ENCODE results near the gene C1QL4. TPM values are rescaled to one million over a fixed set of nuclear protein-coding genes. Genes with fewer than 3 reads are reported as not detected.
"Not testable (repeated sequence)": the region's sequence is repeated elsewhere in the genome, so short reads cannot be mapped to it uniquely, and the experiment has no call there.

The C1QL4 gene
- 5.3 and 5.7 TPM in 2 replicates for total RNA-seq (2014; rRNA removed; shearing (Covaris generic))
- polyA plus RNA-seq (2015; cell fraction: cytosol; rRNA removed) = 3.1 and 3.6 TPM in 2 replicates
- polyA plus RNA-seq (2015; cell fraction: nucleus; rRNA removed) = 3.5 and 3.6 TPM in 2 replicates

DNA sequence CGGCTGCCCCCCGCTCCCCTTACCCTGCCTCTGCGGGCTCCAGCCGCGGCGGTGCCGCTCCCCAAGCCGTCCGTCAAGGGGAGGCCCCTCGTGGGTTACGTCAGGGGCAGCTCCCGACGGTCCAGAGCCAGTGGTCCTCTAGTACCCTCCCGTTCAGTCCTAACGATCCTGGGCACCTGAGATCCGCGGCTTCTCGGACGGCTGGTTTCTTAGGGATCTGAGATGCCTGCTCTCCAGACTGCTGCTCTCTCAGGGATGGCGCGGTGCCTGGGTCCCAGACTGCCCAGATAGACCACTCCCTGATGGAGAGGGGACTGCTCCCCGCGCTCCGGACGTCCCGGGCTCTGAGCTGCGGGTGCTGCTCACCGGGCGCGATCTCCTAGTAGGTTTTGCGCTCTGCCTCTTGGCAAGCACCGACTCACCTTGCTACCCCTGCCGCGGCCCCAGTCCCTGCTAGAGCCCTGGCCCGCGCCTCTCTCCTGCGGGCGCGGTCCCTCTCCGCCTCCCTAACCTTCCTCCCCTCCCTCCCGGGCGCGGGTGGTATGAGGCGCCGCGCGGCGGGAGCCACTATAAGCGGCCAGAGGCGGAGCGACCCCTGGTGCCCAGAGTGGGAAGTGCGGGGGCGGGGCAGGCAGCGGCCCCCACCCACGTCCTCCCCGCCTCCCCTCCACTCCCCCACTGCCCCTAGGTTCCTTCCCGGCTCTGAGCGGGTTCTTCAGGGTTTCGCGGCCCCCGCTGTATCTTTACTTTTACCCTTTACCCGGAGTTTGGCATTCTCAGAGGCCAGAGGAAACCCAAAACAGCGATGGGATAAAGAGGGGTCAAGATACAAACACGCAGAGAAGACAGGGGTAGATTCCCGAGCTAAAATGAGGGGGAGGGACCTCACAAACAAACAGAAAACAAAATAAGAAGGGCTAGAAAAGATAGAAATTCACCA, at the start of gene C1QL4:
C1QL4 (minus strand) TSS at position 544 of the 940 bp plus-strand sequence. CDS start 711 bp downstream, outside the sequence.
- DNase-seq (ENCODE audit: low read depth) = peak; percentile 79

DNA sequence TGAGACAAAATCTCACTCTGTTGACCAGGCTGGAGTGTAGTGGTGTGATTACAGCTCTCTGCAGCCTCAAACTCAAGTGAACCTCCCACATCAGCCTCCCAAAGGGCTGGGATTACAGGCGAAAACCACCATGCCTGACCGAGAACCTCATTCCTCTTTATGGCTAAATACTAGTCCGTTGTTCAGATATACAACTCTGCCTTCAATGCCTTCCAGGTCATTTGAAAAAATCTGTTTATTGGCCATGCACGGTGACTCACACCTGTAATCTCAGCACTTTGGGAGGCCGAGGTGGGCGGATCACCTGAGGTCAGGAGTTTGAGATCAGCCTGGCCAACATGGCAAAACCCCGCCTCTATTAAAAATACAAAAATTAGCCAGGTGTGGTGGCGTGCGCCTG, 43.2 kb upstream of the C1QL4 start:
- DNase-seq (ENCODE audit: low read depth) = not testable (repeated sequence)

DNA sequence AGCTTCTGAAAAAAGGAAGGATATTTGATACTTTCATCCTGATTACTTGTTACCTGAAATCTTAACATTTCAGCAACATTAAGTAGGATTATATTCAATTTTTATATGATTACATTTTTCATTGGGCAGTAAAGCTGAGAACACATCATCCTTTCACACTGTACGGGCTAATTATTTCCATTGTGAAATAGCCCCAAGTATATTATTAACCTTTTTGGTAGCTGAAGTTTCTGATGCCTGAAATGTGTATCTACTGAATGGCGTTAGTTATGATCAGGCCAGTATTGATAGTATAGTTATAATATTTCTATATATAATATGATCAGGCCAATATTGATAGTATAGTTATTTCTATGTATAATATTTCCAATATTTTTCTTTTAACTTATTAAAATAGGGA, 40.4 kb upstream of the C1QL4 start:
- DNase-seq (ENCODE audit: low read depth) = no peak

DNA sequence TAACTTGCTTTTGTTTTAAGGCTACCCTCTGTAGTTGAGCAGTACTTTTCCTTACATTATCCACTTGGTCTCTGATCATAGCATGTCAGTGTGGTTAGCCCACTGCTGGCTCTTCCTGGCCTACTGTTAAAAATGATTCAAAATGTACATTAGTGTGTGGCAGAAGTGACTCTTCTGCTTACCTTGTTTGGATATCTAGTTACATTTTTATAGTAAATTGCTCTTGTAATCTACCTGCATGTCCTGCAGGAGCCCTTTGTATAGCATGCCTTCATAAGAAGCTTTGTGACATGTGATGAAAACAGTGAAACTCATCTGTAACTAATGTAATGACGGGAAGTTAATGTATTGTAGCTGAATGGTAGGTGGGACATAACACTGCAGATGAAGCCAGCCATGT, 38.4 kb upstream of the C1QL4 start:
- no peak for DNase-seq (ENCODE audit: low read depth)

DNA sequence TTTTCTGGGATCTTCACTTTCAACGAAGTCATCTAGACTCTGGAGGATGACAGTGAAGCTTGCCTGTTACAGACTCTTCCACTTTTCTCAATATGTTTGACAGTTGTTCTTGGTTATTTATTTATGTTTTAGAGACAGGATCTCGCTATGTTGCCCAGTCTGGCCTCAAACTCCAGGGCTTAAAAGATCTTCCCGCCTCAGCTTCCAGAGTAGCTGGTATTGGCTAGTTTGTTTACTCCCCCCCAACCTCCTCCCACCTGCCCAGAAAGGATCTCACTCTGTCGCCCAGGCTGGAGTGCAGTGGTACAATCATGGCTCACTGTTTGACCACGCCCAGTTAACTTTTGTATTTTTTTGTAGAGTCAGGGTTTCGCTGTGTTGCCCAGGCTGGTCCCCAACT, 33.6 kb upstream of the C1QL4 start:
- DNase-seq (ENCODE audit: low read depth) = no peak

DNA sequence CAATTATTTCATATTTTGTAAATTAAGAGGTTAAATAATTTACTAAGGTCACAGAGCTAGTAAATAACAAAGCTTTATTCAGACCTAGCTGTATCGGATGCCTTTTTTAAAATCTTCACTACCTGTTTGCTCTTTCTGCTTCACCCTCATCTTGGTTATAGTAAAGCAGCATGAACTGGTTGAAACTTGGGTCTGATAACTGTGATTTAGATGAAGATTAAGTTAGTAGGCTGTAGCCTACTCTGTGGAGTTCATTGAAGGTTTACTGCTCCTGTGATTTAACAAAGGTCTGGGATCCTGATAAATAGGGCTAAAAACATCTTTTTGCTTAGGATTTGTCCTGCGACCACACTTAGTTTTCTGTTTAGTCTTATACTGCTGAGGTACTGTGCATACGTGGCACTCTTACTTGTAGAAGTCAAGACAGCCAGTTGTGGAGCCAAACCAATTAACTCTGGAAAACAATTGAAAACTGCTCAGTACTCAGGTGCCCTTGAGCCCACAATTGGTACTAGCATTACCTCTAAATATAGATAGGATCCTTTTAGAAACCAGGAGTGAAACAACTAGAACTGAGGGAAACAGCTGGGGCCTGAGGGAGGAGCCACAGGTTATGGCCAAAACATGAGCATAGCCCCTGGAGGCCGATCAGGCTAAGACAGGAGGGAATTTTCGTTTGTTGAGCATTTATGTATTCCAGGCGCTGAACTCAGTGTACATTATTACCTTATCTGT, 32.6 kb upstream of the C1QL4 start:
- no peak for DNase-seq (ENCODE audit: low read depth)

DNA sequence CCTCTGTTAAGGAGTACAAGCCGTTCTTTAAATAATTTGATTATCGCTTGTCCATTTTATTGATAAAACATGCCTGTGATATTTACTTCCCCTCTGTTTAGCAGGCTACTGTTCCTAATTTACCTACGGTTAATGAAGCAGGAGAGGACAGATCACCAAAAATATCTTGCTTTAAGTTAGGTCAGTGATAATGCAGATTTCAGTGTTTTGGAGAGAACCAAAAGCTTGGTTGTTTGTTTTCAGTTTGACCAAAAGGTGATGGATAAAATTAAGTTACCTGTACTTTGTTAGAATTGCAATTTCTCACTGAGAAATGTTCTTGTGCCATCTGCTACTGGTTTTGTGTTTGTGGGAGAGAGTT, 31.2 kb upstream of the C1QL4 start:
- no peak for DNase-seq (ENCODE audit: low read depth)

DNA sequence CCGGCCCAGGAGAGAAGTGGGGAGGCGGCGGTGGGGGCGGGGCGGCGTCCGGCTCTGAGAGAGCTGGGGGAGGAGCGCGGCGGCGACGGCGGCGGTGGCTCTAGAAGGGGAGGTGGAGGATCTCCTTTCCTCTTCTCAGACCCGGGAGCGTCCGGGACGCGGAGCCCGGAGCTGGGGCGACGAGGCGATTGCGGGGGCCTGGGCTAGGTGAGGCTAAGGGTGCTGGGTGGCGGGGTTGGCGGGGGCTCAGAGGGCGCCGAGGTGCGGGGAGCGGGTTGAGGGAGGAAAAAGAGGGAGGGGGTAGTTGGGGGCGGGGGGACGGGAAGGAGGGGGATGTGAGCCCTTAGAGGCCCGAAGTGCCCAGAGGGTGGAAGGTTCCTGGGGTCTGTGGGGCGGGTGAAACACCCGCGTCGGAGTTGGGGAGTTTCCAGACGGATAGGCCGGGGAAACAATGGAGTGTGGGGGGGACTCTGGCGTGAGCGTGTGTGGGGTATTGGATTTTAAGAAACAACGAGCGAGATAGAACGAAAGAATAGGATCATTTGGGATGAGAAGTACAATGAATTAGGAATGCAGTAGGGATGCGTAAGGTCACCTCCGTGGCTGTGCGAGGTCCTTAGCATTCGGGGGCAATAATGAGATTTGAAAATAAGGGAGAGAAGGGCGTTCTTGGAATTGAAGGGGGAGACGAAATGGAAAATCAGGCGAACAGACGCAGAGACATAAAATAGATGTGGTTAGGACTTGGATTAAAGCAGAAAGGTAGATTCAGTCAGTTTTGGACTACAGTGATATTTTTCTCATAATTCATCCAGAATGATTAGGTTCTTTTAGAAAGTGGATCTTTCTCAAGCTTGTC, 30.6 kb upstream of the C1QL4 start, which contains the start of gene SPATS2:
SPATS2 (plus strand) TSS at position 82 of the 859 bp plus-strand sequence. CDS start 93,551 bp downstream, outside the sequence.
- peak; percentile 18 for DNase-seq (ENCODE audit: low read depth)

DNA sequence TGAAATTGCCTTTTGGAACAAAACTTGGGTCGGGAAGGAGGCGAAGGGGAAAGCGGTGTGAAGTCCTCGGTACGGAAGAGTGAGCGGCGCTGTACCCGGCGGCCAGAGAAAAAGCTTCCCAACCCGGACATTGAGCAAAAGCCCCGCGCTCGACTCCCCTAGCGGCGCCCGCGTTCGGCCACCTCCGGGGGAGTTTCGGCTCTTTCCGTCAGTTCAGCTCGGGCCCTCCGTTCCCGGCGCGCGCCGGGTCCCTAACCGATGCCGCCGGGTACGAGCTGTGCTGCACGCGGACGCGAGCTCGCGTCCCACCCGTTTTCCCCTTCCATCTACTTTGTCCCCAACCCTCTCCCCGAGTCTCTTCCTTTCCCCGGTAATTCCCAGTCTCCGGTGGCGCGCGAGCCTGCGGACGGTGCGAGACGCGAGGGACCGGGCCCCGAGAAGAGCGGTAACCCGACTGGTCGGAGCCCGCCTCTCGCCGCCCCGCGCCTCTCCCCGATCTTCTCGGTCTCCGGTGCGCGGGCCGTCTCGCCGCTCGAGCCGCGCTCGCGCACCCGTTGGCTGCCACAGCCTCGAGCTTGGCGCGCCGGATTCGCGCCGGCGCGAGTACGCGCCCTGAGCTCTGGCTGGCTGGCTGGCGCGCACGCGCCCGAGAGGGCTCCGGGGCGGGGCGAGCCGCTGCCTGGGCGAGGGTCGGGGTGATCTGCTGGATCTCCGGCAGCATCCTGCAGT, 29.8 kb upstream of the C1QL4 start:
- peak; percentile 96 for DNase-seq (ENCODE audit: low read depth)

DNA sequence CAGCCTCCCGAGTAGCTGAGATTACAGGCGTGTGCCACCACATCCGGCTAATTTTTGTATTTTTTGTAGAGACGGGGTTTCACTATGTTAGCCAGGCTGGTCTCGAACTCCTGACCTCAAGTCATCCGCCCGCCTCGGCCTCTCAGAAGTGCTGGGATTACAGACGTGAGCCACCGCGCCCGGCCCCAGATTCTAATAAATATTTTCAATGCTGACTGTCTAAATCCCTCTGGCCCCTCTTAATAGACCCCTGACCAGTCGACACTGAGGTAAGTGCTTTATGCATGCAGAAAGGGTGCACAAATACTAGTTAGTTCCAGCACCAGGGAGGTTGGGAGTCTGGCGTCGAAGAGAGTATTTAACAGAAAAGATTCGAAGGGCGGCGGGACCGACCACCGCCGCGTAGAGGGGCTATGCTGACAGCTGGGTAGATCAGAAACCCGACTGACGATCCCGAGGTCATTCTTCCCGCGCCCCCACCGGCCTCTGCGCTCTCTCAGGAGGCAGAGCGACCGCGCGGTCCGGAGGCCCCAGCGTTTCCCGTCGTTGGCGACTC, 29.2 kb upstream of the C1QL4 start:
- no peak for DNase-seq (ENCODE audit: low read depth)

DNA sequence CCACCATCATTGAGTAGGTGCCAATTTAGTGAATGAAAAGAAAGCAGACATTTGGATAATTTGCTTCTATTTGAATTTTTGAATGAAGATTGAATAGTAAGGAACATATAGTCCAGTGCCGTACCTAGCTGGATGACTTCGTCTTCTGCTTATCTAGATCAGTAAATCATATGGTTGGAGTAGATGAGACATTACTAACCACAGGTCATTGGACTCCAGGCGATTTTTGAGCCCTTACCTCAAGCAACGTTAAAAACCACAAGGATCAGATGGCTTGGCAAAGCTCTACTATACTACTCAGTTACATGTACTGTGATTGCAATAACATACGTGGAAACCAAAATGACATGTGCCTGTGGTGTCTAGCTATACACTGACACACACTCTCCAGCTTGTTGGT, 28.6 kb upstream of the C1QL4 start:
- peak; percentile 86 for DNase-seq (ENCODE audit: low read depth)

DNA sequence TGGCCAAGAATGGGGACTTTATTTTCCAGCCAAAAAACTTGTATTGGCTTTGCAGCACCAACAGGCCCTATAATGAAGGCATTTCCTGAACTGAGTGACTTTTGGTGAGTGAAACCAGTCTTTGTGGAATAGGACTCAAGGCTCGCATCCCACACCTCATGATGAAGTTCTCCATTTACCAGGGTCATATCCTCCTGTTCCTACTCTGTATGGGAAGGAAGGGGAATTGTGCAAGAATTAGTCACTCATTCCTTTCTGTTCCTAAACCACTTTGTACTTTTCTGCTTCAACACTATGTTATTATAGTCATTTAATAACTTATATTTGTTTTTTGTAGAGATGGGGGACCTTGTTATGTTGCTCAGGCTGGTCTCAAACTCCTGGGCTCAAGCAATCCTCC, 28.0 kb upstream of the C1QL4 start:
- peak; percentile 76 for DNase-seq (ENCODE audit: low read depth)

DNA sequence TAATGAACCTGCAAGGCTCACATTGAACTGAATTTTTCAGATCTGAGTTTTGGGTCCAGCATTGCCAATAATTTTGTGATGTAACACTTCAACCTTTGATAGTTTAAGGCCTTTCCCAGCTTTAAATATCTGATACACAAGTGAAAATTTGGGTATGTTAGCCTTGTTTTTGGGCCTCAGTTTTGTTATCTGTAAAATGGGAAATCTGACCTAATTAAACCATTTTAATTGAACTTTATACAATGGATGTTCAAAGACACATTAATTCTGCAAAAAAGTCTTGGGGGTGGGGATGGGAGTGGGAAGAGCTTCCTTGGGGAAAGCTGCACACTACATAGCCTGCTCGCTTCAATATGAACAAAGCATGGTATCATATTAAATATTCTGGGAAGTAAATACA, 25.1 kb upstream of the C1QL4 start:
- DNase-seq (ENCODE audit: low read depth) = no peak

DNA sequence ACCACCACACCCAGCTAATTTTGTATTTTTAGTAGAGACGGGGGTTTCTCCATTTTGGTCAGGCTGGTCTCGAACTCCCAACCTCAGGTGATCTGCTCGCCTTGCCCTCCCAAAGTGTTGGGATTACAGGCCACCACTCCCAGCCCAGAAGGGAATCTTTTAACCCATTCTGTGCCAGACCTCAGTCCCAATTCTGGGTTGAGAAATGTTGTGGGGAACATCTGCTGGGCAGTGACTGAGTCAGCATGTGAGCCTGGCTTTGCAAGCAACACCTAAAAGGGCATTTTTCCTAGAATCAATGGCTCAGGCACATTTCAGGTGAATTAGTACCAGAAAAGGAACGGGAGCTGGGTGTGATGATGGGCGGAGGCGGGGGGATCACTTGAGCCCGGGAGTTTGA, 22.7 kb upstream of the C1QL4 start:
- no peak for DNase-seq (ENCODE audit: low read depth)

DNA sequence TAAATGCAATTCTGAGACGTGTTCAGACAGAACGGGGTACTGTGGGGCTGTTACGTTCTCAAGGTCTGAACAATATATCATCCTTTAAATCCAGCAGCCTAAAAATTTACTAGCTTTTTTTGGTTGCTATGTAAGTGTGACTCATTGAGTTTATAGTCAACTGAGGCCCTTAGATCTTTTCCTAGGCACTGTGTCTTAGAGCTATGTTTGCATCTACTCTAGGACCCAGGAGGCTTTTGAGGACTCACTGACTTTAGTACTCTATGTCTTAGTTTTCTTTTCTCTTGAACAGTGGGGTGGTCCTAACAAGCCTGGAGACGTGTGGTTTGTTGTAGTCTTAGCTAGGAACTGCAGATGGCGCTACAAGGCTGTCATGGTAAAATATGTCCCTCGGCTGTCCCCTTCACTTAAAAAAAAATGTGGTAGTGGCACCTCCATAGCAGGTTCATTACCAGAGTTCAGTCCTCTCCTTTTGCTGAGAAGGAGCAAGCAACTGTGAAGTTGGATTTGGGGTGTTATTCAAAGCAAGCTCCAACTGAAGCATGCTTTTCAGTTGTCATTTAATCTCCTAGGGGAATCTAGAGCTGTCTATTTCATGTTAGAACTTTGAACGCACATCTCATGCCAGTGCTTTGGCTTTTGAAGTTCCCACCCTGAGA, 21.6 kb upstream of the C1QL4 start:
- DNase-seq (ENCODE audit: low read depth) = peak; percentile 75

DNA sequence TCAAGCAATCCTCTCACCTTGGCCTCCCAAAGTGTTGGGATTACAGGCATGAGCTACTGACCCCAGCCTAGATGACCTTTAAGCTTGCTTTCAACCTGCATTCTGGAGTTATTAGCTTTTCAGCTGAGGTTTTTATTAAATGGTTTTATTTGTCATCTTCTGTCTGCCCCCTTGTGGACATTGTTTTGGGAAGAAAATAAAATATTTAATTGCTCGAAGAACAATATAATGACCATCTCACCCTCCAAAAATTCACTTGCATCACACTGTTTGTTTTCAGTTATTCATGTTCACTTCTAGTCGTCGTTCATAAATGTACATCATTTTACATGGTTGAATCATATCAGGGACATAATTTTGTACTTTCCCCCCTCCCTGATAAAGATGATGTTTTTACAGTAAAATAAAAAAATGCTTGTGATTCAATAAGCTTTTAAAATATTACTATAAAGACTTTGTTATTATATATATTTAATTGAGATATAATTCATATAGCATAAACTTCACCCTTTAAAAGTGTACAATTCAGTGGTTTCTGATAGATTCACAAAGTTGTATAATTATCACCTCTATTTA, 20.2 kb upstream of the C1QL4 start:
- no peak for DNase-seq (ENCODE audit: low read depth)

DNA sequence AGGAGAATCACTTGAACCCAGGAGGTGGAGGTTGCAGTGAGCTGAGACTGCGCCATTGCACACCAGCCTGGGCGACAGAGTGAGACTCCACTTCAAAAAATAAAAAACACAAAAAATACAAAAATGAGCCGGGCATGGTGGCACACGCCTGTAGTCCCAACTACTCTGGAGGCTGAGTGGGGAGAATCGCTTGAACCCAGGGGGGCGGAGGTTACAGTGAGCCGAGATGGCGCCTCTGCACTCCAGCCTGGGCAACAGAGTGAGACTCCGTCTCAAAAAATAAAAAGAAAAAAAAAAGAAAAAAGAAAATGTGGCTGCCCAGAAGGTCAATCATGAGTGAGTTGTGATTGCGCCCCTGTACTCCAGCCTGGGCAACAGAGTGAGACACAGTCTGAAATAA, 18.9 kb upstream of the C1QL4 start:
- no peak for DNase-seq (ENCODE audit: low read depth)

DNA sequence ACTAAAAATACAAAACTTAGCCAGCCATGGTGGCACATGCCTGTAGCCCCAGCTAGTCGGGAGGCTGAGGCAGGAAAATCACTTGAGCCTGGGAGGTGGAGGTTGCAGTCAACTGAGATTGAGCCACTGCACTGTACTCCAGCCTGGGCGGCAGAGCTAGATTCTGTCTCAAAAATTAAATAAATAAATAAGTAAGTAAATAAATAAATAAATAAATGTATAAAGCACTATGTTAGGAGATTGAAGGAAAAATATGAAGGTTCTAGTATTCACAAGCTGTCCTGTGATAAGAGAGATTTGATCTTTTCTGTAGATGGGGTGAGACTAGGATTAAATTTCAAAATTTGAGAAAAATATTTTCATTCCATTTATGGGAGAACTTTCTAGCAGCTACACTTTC, 15.4 kb upstream of the C1QL4 start:
- no peak for DNase-seq (ENCODE audit: low read depth)

DNA sequence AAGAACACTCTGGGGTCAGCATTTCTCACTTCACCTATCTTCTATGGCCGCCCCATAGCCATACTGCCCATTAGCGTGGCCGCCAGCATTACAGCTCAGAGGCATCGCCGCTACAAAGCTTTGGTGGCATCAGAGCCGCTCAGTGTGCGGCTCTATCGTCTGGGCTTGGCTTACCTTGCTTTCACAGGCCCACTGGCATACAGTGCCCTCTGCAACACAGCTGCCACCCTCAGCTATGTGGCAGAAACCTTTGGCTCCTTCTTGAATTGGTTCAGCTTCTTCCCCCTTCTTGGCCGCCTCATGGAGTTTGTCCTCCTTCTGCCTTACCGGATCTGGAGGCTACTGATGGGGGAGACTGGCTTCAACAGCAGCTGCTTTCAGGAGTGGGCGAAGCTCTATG, 12.3 kb upstream of the C1QL4 start:
- DNase-seq (ENCODE audit: low read depth) = no peak
